HG03565 (cell line): ENCODE results near the gene LRIG2.
A peak's percentile ranks its signal among the peaks of the same experiment; 100 is the strongest.
"Not testable (repeated sequence)": the region's sequence is repeated elsewhere in the genome, so short reads cannot be mapped to it uniquely, and the experiment has no call there.

ENCODE experiments used
- ATAC-seq: cut with Tn5 transposase; IDR thresholded peaks from one replicate; pipeline ENCODE4 v1.9.1; 2021; ENCODE audit warnings: mild to moderate bottlenecking, moderate library complexity; ENCODE audit not compliant: unreplicated experiment

Gene LRIG2

GRCh38 chr1:113072757-113073478, at the start of gene LRIG2:
TSS of gene LRIG2 (plus strand) at chr1:113073198. CDS start at chr1:113073407, 209 bp downstream.
- peak; percentile 76 for ATAC-seq

DNA sequence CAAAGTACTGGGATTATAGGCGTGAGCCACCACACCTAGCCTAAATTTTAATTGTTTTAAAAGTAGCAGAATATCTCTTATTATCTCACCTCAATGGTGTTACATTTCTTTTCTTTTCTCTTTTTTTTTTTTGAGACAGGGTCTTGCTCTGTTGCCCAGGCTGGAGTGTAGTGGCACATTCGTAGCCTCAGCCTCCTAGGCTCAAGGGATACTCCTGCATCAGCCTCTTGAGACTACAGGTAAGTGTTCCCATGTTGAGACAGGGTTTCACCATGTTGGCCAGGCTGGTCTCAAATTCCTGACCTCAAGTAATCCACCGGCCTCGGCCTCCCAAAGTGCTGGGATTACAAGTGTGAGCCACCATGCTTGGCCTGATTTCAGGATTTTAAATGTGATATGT, 49.7 kb upstream of the LRIG2 start:
- ATAC-seq: not testable (repeated sequence)

GRCh38 chr1:113027007-113027406, 46.0 kb upstream of the LRIG2 start:
- no peak for ATAC-seq

- ATAC-seq: no peak
Observed at GRCh38 chr1:113027449-113027848, 45.5 kb upstream of the LRIG2 start.

GRCh38 chr1:113029822-113030221, 43.2 kb upstream of the LRIG2 start:
- ATAC-seq: no peak

DNA sequence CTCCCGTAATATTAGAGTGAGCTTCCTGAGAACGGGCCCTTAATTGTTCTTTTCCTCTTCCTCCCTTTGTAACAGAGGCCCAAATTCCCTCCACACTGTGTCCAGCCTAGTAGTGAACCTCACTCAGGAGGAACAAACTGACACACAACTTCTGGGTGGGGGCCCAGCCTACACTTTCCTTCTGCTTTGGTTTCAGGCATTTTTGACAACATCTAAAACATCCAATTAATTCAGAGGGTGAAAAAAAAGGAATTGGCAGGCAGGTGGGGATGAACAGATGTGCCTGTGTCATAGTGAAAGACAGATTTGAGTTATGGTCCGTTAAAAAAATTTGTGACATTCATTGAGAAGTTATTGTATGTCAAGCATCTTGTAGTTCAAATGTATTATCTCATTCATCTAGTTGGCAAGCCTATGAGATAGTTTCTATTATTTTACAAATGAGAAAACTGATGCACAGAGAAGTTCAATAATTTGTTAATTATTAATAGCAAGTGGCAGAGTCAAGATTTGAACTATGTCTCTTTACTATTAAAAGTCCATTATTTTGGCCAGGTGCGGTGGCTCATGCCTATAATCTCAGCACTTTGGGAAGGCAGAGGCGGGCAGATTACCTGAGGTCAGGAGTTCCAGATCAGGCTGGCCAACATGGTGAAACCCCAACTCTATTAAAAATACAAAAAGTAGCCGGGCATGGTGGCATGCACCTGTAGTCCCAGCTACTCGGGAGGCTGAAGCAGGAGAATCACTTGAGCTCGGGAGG, 41.6 kb upstream of the LRIG2 start:
- peak; percentile 63 for ATAC-seq

DNA sequence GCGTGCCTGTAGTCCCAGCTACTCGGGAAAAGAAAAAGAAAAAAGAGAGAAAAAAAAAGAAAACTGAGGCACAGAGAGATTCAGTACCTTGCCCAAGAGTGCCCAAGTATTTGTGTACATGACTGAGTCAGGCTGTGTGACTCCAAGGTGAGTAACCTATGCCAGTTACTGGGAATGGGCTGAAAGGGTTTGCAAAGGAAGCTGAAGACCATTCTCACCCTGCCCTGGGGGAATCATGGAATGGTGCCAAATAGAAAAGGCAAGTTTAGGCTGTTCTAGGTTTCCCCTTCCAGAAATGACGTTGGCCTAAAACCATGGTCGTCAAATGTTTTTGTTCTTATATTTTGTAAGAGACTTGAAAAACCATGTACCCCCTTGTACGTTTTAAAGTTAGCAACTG, 37.9 kb upstream of the LRIG2 start:
- ATAC-seq: no peak

DNA sequence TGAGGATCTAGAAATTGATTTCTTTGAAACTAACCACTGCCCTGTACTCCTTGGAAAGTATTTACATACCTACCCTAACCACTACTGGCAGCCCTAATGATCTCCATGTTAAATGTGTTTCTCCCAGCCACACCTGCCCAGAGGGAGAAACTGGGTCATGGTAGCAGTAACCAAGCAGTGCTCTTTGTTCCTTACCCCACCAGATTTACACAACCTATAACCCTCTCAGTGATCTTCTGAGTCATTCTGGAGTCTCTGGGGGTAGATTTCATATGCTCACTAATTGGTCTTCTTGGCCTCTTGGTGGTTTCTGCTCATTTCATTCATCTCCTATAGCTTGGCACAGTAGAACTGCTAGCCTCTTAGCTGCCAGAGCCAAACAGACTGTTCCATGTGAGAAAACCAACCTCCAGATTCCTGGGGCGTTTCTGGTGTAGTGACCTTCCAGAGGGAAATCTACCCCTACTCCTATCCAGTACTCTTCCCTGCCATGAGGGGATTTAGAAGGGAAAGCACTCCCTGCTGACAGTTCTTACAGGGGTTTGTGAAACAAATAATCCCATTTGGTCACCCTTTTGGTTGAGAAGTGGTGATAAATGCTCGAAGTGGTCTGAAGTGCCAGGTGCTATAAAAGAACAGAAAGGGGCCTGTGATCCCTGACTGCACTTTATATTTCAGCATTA, 36.2 kb upstream of the LRIG2 start:
- ATAC-seq: no peak

- ATAC-seq: no peak
Observed at GRCh38 chr1:113040041-113040440, 33.0 kb upstream of the LRIG2 start.

- ATAC-seq: no peak
Observed at GRCh38 chr1:113040718-113041412, 32.1 kb upstream of the LRIG2 start.

GRCh38 chr1:113041569-113042284, 31.3 kb upstream of the LRIG2 start:
- ATAC-seq: no peak

DNA sequence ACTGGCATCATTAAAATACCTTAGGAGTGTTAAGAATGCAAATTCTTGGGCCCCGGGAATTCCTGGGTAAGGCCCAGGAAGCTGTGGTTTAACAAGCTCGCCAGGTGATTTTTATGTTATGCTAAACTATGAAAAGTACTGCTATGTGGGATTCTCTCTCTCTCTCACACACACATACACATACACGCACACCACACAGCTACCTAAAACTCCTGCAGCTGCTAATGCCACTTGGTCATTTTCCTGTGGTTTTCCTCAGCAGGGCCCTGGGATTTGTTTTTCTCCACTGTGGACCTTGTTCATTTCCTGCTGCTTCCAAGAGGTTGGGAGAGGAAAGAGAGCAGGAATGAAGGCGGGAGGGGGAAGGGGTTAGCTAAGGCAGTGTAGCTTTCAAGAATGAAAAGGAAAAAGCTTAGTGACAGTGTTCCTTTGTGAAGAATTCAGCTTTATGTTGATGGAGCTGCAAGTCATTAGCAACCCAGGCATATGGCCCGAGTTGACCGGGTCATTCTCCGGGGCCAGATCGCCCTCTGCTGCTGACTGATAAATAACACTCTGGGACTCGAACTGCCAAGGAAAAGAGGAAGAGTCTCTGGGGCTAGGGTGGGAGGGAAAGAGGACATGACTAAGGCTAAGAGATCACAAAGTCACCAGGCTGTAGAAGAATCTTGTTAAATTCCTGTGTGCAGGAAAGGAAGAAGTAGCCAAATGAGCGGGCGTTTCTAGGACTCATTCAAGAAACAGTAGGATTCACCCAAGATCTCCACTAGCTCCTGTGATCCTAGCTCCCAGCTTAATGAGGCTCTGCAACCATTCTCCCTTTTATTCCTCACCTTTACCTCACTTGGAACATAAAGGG, 30.5 kb upstream of the LRIG2 start:
- ATAC-seq: no peak

GRCh38 chr1:113043144-113043488, 29.9 kb upstream of the LRIG2 start:
- not testable (repeated sequence) for ATAC-seq

DNA sequence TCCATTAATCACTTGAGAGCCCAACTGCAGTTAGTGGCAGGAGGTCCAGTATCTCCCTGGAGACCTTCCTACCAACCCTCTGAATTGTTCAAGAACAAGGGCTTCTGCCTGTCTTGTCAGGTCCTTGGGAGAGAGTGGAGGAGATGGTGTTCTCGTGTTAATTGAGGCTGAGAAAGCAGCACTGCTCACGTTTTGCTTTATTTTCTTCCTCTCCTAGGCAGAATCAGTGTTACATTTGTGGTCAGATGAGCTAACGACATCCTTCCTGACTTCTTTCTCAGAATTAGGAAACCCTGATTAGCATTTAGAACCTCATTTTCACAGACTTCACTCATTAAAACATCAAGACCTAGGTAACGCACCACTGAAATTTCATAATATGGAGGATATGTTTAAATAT, 26.4 kb upstream of the LRIG2 start:
- no peak for ATAC-seq

DNA sequence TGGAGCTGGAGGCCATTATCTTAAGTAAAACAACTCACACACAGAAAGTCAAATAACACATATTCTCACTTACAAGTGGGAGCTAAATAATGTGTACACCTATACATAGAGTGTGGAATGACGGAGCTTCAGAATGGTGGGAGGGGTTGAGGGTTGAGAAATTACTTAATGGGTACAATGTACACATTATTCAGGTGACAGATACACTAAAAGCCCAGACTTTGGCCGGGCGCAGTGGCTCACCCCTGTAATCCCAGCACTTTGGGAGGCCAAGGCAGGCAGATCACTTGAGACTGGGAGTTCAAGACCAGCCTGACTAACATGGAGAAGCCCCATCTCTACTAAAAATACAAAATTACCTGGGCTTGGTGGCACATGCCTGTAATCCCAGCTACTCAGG, 24.9 kb upstream of the LRIG2 start:
- no peak for ATAC-seq

DNA sequence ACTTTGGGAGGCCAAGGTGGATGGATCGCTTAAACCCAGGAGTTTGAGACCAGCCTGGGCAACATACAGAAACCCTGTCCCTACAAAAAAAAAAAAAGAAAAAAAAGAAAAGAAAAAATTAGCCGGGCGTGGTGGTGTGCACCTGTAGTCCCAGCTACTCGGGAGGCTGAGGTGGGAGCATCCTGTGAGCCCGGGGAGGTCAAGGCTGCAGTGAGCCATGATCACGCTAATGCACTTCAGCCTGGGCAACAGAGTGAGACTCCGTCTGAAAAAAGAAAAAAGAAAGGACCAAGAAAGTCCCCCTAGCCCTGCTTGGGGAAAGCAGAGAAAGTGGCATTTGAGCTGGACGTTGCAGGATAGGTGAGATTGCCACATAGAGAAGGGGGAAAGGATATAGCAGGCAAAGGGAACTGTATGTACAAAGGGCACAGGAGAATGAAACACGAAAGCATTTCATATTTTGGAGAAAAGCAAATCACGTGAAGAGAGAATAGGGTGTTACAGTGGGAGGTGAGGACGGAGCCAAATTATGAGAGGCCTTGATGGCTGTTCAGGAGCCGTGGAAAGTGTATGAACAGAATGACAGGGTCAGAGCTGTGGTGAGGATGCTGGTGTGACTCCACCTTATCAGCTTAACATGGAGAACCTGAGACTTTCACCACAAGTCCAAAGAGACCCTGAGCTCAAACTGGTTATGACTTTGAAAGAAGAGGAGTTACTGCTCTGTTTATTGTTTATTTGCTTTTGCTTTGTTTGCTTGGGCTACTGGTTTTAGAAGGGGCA, 19.5 kb upstream of the LRIG2 start:
- no peak for ATAC-seq

DNA sequence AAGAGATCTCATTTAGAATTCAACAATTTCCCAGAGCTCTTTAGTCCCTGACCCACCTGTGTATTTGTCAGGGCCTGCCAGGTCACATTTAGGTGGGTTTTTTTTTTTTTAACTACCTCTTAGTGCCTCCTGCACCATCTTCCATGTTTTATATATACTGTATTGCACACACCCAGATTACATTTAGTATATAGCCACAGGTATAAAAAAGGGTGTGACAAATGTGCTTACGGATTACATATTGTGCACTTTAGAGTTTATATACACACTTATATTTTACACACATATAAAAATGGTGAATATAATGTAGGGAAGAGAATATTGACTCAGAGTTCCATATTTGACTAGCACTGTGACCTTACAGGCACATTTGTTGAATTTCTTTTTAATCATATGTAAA, 17.4 kb upstream of the LRIG2 start:
- ATAC-seq: no peak

DNA sequence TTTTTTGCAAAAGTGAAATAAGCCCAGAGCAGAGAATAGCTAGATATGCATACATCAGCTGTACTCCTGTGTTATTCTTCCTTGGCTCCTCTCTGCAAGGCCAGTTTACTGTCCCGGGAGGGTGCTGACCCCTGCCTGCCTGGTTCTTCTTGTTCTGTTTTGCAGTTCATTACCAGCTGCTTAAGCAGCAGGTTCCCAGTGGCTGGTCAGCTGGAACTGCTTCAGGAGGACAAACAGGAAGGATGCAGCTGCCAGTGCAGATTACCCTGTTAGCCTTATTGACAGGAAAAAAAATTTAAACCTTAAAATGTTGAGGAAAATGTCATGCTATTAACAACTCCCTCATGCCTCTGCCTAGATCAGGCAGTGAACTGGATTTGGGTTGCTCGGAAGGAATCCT, 16.0 kb upstream of the LRIG2 start:
- ATAC-seq: no peak
